RWPE1 (cell line): ENCODE results near the gene SGSH.

Experiments
- CTCF ChIA-PET: fragments of 350-600 bp; sonication (Branson Sonifier 250); formaldehyde crosslinking; extraction: SDS; loops from one replicate; lab custom pipeline; 2021; lab: Yijun Ruan, JAX
- POLR2A ChIA-PET: fragments of 400-600 bp; formaldehyde crosslinking; extraction: SDS; loops from one replicate; lab custom pipeline; 2020; ENCODE audit warnings: antibody characterized with exemption; ENCODE audit not compliant: low non-redundant PET; lab: Yijun Ruan, JAX
- DNase-seq: peaks from one replicate; pipeline ENCODE4 v3.0.0; 2012; ENCODE audit warnings: low spot score
- H3K27ac ChIP-seq: fragments of 450-650 bp; 2 replicates; pipeline ENCODE4 v1.5.1; 2017
- TF ChIP-seq, protein P1 (sequence below): fragments of 450-650 bp; conservative IDR thresholded peaks from 2 replicates; pipeline ENCODE4 v1.5.1; 2017; ENCODE audit warnings: low read depth, mild to moderate bottlenecking

The SGSH gene

GRCh38 chr17:80225230-80225629, 5.1 kb upstream of the SGSH start:
- no peak overlapping the region for H3K27ac ChIP-seq
- CTCF ChIA-PET = interaction anchor here (0.7 kb wide), 1 partner anchor 220 kb away, joined by 3 read pairs; no protein-coding TSS in a partner anchor
- TF ChIP-seq, protein P1, sequence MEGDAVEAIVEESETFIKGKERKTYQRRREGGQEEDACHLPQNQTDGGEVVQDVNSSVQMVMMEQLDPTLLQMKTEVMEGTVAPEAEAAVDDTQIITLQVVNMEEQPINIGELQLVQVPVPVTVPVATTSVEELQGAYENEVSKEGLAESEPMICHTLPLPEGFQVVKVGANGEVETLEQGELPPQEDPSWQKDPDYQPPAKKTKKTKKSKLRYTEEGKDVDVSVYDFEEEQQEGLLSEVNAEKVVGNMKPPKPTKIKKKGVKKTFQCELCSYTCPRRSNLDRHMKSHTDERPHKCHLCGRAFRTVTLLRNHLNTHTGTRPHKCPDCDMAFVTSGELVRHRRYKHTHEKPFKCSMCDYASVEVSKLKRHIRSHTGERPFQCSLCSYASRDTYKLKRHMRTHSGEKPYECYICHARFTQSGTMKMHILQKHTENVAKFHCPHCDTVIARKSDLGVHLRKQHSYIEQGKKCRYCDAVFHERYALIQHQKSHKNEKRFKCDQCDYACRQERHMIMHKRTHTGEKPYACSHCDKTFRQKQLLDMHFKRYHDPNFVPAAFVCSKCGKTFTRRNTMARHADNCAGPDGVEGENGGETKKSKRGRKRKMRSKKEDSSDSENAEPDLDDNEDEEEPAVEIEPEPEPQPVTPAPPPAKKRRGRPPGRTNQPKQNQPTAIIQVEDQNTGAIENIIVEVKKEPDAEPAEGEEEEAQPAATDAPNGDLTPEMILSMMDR = no peak
- POLR2A ChIA-PET = interaction anchor here (0.6 kb wide), 1 partner anchor 462 kb away, joined by 3 read pairs; no protein-coding TSS in a partner anchor
- no peak for DNase-seq

DNA sequence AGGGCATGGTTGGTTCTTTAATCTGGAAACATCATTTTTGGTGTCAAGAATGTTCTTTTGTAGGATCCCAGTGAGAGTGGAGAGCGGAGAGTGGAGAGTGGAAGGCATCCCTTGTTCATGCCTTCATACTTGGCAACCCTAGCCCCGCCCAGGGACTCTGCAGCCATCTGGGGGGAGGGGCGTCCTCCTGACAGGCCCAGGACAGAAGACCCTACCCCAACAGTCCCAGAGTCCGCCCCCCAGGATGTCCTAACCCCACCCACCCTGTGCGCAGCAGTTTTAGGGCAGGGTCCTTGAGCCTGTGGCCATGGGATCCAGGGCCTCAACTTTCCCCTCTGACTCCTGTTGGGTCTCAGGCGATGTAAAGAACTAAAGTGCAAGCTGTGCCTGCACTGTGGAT, 4.5 kb upstream of the SGSH start:
- CTCF ChIA-PET = no interaction called here
- DNase-seq = no peak
- no peak overlapping the region for H3K27ac ChIP-seq
- POLR2A ChIA-PET = no interaction called here
- TF ChIP-seq, protein P1 = no peak

DNA sequence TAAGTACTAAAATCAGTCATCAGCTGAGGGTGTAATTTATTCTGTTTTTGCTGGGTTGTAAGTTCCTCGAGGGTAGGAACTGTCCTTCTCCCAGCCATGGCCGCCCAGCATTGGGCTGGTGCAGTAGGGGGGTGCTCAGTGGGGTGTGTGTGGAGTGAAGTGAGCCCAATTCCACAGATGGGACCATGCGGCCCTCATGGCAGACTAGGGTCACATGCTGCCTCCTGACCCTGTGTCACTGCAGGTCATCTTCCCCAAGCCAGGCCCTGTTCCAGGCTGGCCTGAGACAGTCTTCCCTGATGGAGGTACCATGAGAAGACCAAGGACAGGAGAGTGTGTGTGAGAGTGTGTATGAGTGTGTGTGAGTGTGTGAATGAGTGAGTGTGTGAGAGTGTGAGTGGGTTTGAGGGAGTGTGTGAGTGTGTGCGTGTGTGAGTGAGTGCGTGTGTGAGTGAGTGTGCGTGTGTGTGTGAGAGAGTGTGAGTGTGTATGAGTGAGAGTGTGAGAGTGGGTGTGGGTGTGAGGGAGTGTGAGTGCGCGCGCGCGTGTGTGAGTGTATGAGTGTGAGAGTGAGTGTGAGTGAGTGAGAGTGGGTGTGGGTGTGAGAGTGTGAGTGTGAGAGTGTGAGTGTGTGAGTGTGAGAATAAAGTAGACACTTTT, 3.8 kb upstream of the SGSH start:
- TF ChIP-seq, protein P1 = no peak
- peak overlapping the region; percentile 27 for H3K27ac ChIP-seq
- ChIA-PET CTCF (no interaction called here), POLR2A (no interaction called here)
- DNase-seq = no peak

GRCh38 chr17:80223142-80223815, 3.1 kb upstream of the SGSH start:
- ChIA-PET POLR2A (no interaction called here), CTCF (no interaction called here)
- peak overlapping the region; percentile 27 for H3K27ac ChIP-seq
- TF ChIP-seq, protein P1 = no peak
- no peak for DNase-seq

- H3K27ac ChIP-seq = peak overlapping the region; percentile 9; the same call in 1 of the 2 replicates
- ChIA-PET CTCF (no interaction called here), POLR2A (no interaction called here)
- DNase-seq = no peak
- TF ChIP-seq, protein P1 = no peak
Measured at GRCh38 chr17:80222376-80223141, 2.4 kb upstream of the SGSH start.

DNA sequence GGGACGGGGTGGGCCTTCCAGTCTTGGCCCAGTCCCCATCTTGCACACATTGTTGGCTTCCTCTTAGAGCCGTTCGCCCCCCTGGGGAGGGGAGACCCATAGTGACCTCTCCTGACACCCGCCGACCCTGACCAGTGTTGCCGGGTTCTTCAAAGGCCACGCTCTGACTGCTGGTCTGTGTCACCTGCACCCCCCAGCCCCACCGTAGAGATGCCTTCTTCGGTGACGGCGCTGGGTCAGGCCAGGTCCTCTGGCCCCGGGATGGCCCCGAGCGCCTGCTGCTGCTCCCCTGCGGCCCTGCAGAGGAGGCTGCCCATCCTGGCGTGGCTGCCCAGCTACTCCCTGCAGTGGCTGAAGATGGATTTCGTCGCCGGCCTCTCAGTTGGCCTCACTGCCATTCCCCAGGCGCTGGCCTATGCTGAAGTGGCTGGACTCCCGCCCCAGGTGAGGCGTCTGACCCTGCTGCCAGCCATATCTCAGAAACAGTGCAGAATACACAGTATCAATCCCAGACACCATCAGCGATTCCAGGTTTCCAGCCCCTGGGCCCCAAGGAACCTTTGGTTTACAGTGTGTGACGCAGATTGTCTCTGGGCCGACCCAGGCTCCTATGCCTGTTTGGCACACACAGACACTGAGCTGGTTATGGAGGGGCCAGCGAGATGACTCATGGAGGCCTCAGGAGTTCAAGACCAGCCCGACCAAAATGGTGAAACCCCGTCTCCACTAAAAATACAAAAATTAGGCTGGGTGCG, 1.4 kb upstream of the SGSH start:
- POLR2A ChIA-PET = no interaction called here
- CTCF ChIA-PET = no interaction called here
- H3K27ac ChIP-seq = peak overlapping the region; percentile 70; the same call in 1 of the 2 replicates
- no peak for DNase-seq
- TF ChIP-seq, protein P1 = no peak
